ENCODE results near the gene WWOX. TPM values are rescaled to one million over a fixed set of nuclear protein-coding genes. Genes with fewer than 3 reads are reported as not detected.

Gene WWOX
- total and polyA plus RNA-seq, 10 donors, result 5.9 to 90.3 (median 26.4) TPM

GRCh38 chr16:78377312-78377711 lies 277.9 kb downstream of the WWOX start:
- no peak for TF ChIP-seq CTCF (IDR thresholded peaks at IDR 0.05 in 8 of 11, conservative IDR thresholded peaks at IDR 0.05 in 3 of 11)
- no peak for TF ChIP-seq POLR2AphosphoS5 (IDR thresholded peaks at IDR 0.05)
- no peak for TF ChIP-seq POLR2A (IDR thresholded peaks at IDR 0.05)
- Histone ChIP-seq H3K27me3 (replicated peaks in 1 of 7) (no peaks in the 10 kb centered on the region), H3K36me3 (no peaks in the 10 kb centered on the region), H3K27ac (no peak overlapping the region), H3K4me3 (no peak overlapping the region), H3K9me3 (peaks cover 0 to under 1% (median 0%) of the 10 kb centered on the region in 8 donors), H3K4me1 (no peaks in the 10 kb centered on the region)
- intact Hi-C loops (cut with DNase I; ENCODE audit: low total_unique reads), result no loop called here
- 92 to 99% (median 94%) methylated on average over 4 of the region's 4 CpGs for WGBS, 5 donors
- no peak for DNase-seq

- intact Hi-C loops (cut with DNase I; ENCODE audit: low total_unique reads), result no loop called here
- WGBS, 5 donors, result 67 to 89% (median 85%) methylated on average over 1 of the region's 1 CpG
Measured at GRCh38 chr16:78381060-78381459, 281.6 kb downstream of the WWOX start.

GRCh38 chr16:78383118-78383517 lies 283.7 kb downstream of the WWOX start:
- DNase-seq, result no peak
- Histone ChIP-seq H3K27me3 (replicated peaks in 1 of 7) (no peaks in the 10 kb centered on the region), H3K36me3 (peaks cover 0 to 5% (median 0%) of the 10 kb centered on the region in 6 donors), H3K9me3 (no peaks in the 10 kb centered on the region), H3K27ac (no peak overlapping the region), H3K4me1 (no peaks in the 10 kb centered on the region), H3K4me3 (no peak overlapping the region)
- intact Hi-C loops (cut with DNase I; ENCODE audit: low total_unique reads), result no loop called here
- TF ChIP-seq POLR2A (IDR thresholded peaks at IDR 0.05), result no peak
- TF ChIP-seq POLR2AphosphoS5 (IDR thresholded peaks at IDR 0.05), result no peak
- 89 to 100% (median 100%) methylated on average over 2 of the region's 2 CpGs for WGBS, 5 donors

More at GRCh38 chr16:78381060-78381459, 281.6 kb downstream of the WWOX start:
- TF ChIP-seq CTCF (IDR thresholded peaks at IDR 0.05 in 8 of 11, conservative IDR thresholded peaks at IDR 0.05 in 3 of 11) (no peak), POLR2AphosphoS5 (IDR thresholded peaks at IDR 0.05) (no peak), POLR2A (IDR thresholded peaks at IDR 0.05) (no peak)
- Histone ChIP-seq H3K4me1 (no peaks in the 10 kb centered on the region), H3K36me3 (no peaks in the 10 kb centered on the region), H3K9me3 (no peaks in the 10 kb centered on the region), H3K27ac (no peak overlapping the region), H3K4me3 (no peak overlapping the region), H3K27me3 (replicated peaks in 1 of 7) (no peaks in the 10 kb centered on the region)
- DNase-seq, result no peak

- H3K9me3 ChIP-seq, result no peaks in the 10 kb centered on the region
- peaks cover 0 to 10% (median 0%) of the 10 kb centered on the region in 6 donors for H3K36me3 ChIP-seq
- H3K27ac ChIP-seq, result no peak overlapping the region
- no peak for DNase-seq
- intact Hi-C loops (cut with DNase I; ENCODE audit: low total_unique reads), result no loop called here
- no peaks in the 10 kb centered on the region for H3K27me3 ChIP-seq (replicated peaks in 1 of 7)
- TF ChIP-seq POLR2AphosphoS5 (IDR thresholded peaks at IDR 0.05) (no peak), POLR2A (IDR thresholded peaks at IDR 0.05) (no peak), CTCF (IDR thresholded peaks at IDR 0.05 in 8 of 11, conservative IDR thresholded peaks at IDR 0.05 in 3 of 11) (no peak)
- 76 to 87% (median 85%) methylated on average over 7 of the region's 7 CpGs for WGBS, 5 donors
- H3K4me3 ChIP-seq, result no peak overlapping the region
- no peaks in the 10 kb centered on the region for H3K4me1 ChIP-seq
Measured at GRCh38 chr16:78385086-78385805, 285.8 kb downstream of the WWOX start.
